CD4-positive, CD25-positive, alpha-beta regulatory T cell (primary cell): Measurements from ENCODE around the gene ST6GALNAC3. TPM values are rescaled to one million over a fixed set of nuclear protein-coding genes. Genes with fewer than 3 reads are reported as not detected.

Source experiments
- ATAC-seq, 2 donors: fragments of 150-1000 bp; cut with Tn5 transposase; one replicate each; pipeline ENCODE4 v1.10.0; 2021; ENCODE audit warnings: low read depth in 2 of 2, moderate number of reproducible peaks in 2 of 2, moderate library complexity in 1 of 2
- DNase-seq, 3 donors: peaks; one replicate each; pipeline versions ENCODE4 v3.0.0 to v3.0.0-alpha.2; 2012 to 2022; ENCODE audit warnings: mixed read lengths in 1 of 3
- H3K27ac ChIP-seq: one replicate; pipeline ENCODE4 v1.7.0; 2013; ENCODE audit warnings: mild to moderate bottlenecking, low read length; ENCODE audit not compliant: insufficient read depth, poor library complexity, severe bottlenecking
- H3K27me3 ChIP-seq: one replicate; pipeline ENCODE4 v1.7.0; 2013; ENCODE audit warnings: low read length; ENCODE audit not compliant: control insufficient read depth, insufficient read depth
- H3K36me3 ChIP-seq: one replicate; pipeline ENCODE4 v1.7.0; 2013; ENCODE audit warnings: mild to moderate bottlenecking, low read length, moderate library complexity; ENCODE audit not compliant: control insufficient read depth, insufficient read depth
- H3K4me1 ChIP-seq: 2 replicates; pipeline ENCODE4 v1.7.0; 2013; ENCODE audit warnings: mild to moderate bottlenecking, low read length; ENCODE audit not compliant: insufficient read depth, control insufficient read depth, poor library complexity, severe bottlenecking
- H3K4me3 ChIP-seq: one replicate; pipeline ENCODE4 v1.7.0; 2013; ENCODE audit warnings: low read depth, mild to moderate bottlenecking, low read length, moderate library complexity
- H3K9me3 ChIP-seq, 2 experiments: 1 replicate in 1 of 2; 2 replicates in 1 of 2; pipeline ENCODE4 v1.7.0; 2013; ENCODE audit warnings: low read length in 2 of 2, mild to moderate bottlenecking in 1 of 2, moderate library complexity in 1 of 2; ENCODE audit not compliant: control insufficient read depth in 2 of 2
- H3K27ac Mint-ChIP-seq, 3 donors: one replicate each; pipeline ENCODE4 v1.8.0; 2020 to 2022; ENCODE audit warnings: mild to moderate bottlenecking in 3 of 3, mixed read lengths in 3 of 3, moderate library complexity in 2 of 3
- H3K27me3 Mint-ChIP-seq: one replicate; pipeline ENCODE4 v1.8.0; 2022; ENCODE audit warnings: mild to moderate bottlenecking, mixed read lengths
- H3K36me3 Mint-ChIP-seq: one replicate; pipeline ENCODE4 v1.8.0; 2020; ENCODE audit warnings: mixed read lengths
- H3K4me1 Mint-ChIP-seq, 4 donors: one replicate each; pipeline ENCODE4 v1.8.0; 2020 to 2022; ENCODE audit warnings: mixed read lengths in 4 of 4, mild to moderate bottlenecking in 1 of 4
- H3K4me3 Mint-ChIP-seq, 4 donors: one replicate each; pipeline ENCODE4 v1.8.0; 2020 to 2022; ENCODE audit warnings: mild to moderate bottlenecking in 4 of 4, mixed read lengths in 4 of 4, moderate library complexity in 3 of 4
- H3K9me3 Mint-ChIP-seq, 7 donors: one replicate each; pipeline ENCODE4 v1.8.0; 2020 to 2022; ENCODE audit warnings: mixed read lengths in 7 of 7, mild to moderate bottlenecking in 3 of 7, moderate library complexity in 2 of 7
- polyA plus RNA-seq, 4 donors: library from polyadenylated mRNA; unstranded; fragments of 300-500 nt; fragmentation: Illumina TruSeq; gene quantifications; one replicate each; pipeline ENCODE4 v1.2.3, GENCODE V29; 2021
- total RNA-seq: library from RNA; stranded (reverse); gene quantifications from one replicate; pipeline ENCODE4 v1.2.3, GENCODE V29; 2022

The ST6GALNAC3 gene
- total and polyA plus RNA-seq, 5 donors from 2014 or later: 0.03 to 3.4 (median 0.95) TPM

DNA sequence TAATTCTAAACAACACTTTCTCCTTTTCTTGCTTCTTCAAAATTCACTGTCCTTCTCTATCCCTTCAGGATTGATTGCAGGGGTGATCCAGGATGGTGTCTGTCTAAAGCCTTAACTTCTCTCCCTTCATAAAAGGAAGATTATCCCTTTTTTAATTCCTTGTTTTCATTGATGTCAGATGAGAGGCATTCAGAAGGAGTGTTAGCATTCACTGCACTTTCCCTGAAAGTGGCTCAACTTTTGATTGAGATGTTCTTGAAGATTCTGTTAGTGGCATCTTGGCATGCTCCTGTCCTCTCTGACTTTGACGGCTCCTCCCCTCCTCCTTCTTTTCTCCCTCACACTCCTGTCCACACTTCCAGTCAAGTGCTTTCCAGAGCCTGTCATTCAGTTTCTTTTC is 71.6 kb downstream of the ST6GALNAC3 start:
- ATAC-seq (no peak), DNase-seq (no peak)
- Histone ChIP-seq H3K36me3 (no peaks in the 10 kb centered on the region), H3K27me3 (no peaks in the 10 kb centered on the region), H3K27ac (no peak overlapping the region), H3K4me3 (no peak overlapping the region), H3K9me3 (no peaks in the 10 kb centered on the region), H3K4me1 (no peaks in the 10 kb centered on the region)
- H3K4me3 Mint-ChIP-seq: no peak overlapping the region
- H3K4me1 Mint-ChIP-seq: no peaks in the 10 kb centered on the region
- H3K9me3 Mint-ChIP-seq: no peaks in the 10 kb centered on the region
- H3K27me3 Mint-ChIP-seq: peaks cover 13% of the 10 kb centered on the region
- no peak overlapping the region for H3K27ac Mint-ChIP-seq
- peaks cover 4% of the 10 kb centered on the region for H3K36me3 Mint-ChIP-seq

- Histone ChIP-seq H3K27me3 (no peaks in the 10 kb centered on the region), H3K9me3 (no peaks in the 10 kb centered on the region), H3K27ac (no peak overlapping the region), H3K4me3 (no peak overlapping the region), H3K36me3 (no peaks in the 10 kb centered on the region), H3K4me1 (no peaks in the 10 kb centered on the region)
- DNase-seq (no peak), ATAC-seq (no peak)
- no peak overlapping the region for H3K27ac Mint-ChIP-seq
- no peak overlapping the region for H3K4me3 Mint-ChIP-seq
- H3K36me3 Mint-ChIP-seq: peaks cover 4% of the 10 kb centered on the region
- no peaks in the 10 kb centered on the region for H3K4me1 Mint-ChIP-seq
- H3K27me3 Mint-ChIP-seq: peaks cover 13% of the 10 kb centered on the region
- H3K9me3 Mint-ChIP-seq: no peaks in the 10 kb centered on the region
Observed at GRCh38 chr1:76147917-76148316, 73.4 kb downstream of the ST6GALNAC3 start.

DNA sequence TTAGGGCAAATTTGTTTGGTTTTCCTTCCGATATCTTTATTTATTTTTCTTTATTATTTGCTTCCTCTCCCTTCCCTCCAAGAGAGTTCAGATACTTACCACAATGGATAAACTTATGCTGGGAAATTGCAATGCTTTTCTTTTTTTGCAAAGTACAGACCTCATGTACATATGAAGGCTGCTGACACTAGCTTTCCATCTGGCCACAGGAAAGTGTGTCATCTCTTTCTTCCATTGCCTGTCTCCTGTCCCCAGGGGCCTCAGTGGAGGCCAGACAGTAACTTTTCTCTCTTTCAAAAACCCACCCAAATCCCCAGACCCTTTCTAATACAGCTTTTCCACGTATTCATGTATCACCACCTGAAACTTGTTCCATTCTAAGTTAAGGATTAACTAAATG is 73.9 kb downstream of the ST6GALNAC3 start:
- Histone ChIP-seq H3K9me3 (no peaks in the 10 kb centered on the region), H3K4me3 (no peak overlapping the region), H3K27ac (no peak overlapping the region), H3K36me3 (no peaks in the 10 kb centered on the region), H3K27me3 (no peaks in the 10 kb centered on the region), H3K4me1 (no peaks in the 10 kb centered on the region)
- Mint-ChIP-seq H3K36me3 (peaks cover 4% of the 10 kb centered on the region), H3K27ac (no peak overlapping the region), H3K27me3 (peaks cover 13% of the 10 kb centered on the region), H3K4me1 (no peaks in the 10 kb centered on the region), H3K4me3 (no peak overlapping the region), H3K9me3 (no peaks in the 10 kb centered on the region)
- DNase-seq (no peak), ATAC-seq (no peak)

DNA sequence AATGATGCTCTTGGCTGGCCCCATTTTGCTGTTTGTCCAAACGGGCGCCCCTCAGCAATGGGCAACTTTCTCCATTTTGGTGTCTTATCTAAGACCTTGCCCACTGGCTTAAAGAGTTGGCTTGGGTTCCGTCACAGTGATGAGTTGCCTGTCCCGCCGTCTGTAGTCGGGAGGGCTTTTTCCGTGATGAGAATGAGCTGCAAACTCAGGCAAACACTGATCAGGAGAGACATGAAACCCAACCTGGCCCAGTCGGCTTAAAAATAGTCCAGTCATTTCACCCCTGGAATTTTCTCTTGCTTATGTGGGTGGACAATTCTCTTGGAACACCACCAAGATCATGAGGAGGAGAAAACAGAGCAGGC is 79.3 kb downstream of the ST6GALNAC3 start:
- ATAC-seq (no peak), DNase-seq (no peak)
- Mint-ChIP-seq H3K4me1 (peaks cover 3 to 13% (median 6%) of the 10 kb centered on the region in 4 donors), H3K36me3 (no peaks in the 10 kb centered on the region), H3K4me3 (peak overlapping the region in 2 of 4 donors; percentile 46 to 90), H3K27ac (peak overlapping the region; percentile 5 to 93 (median 75)), H3K9me3 (no peaks in the 10 kb centered on the region), H3K27me3 (no peaks in the 10 kb centered on the region)
- Histone ChIP-seq H3K9me3 (no peaks in the 10 kb centered on the region), H3K36me3 (no peaks in the 10 kb centered on the region), H3K27ac (no peak overlapping the region), H3K4me1 (peaks cover 8% of the 10 kb centered on the region), H3K4me3 (peak overlapping the region; percentile 92), H3K27me3 (no peaks in the 10 kb centered on the region)

- peak; percentile 83 to 87 for ATAC-seq
- Mint-ChIP-seq H3K27ac (peak overlapping the region; percentile 50 to 93 (median 75)), H3K4me3 (peak overlapping the region; percentile 46 to 92 (median 91)), H3K36me3 (no peaks in the 10 kb centered on the region), H3K9me3 (no peaks in the 10 kb centered on the region), H3K27me3 (no peaks in the 10 kb centered on the region), H3K4me1 (peaks cover 3 to 13% (median 6%) of the 10 kb centered on the region in 4 donors)
- Histone ChIP-seq H3K27ac (peak overlapping the region; percentile 39), H3K36me3 (no peaks in the 10 kb centered on the region), H3K4me3 (peak overlapping the region; percentile 92), H3K27me3 (no peaks in the 10 kb centered on the region), H3K4me1 (peaks cover 8% of the 10 kb centered on the region), H3K9me3 (no peaks in the 10 kb centered on the region)
- peak; percentile 56 to 83 (median 78) for DNase-seq
Observed at GRCh38 chr1:76154206-76154956, 79.8 kb downstream of the ST6GALNAC3 start.

DNA sequence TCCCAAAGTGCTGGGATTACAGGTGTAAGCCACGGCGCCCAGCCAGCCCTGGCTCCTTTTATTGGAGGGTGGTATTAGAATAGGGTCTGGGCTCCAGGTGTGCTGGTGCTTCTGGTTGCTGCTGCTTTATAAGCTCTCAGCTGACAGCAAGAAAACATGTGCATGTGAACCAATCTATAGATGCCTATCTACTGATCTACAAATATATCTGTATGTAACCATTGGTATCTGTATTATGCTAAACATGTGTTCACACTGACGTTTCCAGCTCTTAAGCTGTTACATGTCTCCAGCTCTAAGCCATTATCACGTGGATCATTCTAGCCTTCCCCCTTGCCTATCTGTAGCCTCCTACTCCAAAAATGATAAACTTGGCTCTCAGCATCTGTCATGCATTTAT is 82.4 kb downstream of the ST6GALNAC3 start:
- ATAC-seq (no peak), DNase-seq (no peak)
- H3K4me1 ChIP-seq: peaks cover 8% of the 10 kb centered on the region
- H3K27ac Mint-ChIP-seq: no peak overlapping the region
- no peak overlapping the region for H3K27ac ChIP-seq
- H3K27me3 Mint-ChIP-seq: no peaks in the 10 kb centered on the region
- H3K4me3 Mint-ChIP-seq: no peak overlapping the region
- H3K36me3 Mint-ChIP-seq: no peaks in the 10 kb centered on the region
- no peaks in the 10 kb centered on the region for H3K9me3 Mint-ChIP-seq
- H3K4me3 ChIP-seq: no peak overlapping the region
- H3K36me3 ChIP-seq: no peaks in the 10 kb centered on the region
- peaks cover 3 to 13% (median 6%) of the 10 kb centered on the region in 4 donors for H3K4me1 Mint-ChIP-seq
- no peaks in the 10 kb centered on the region for H3K9me3 ChIP-seq
- H3K27me3 ChIP-seq: no peaks in the 10 kb centered on the region

- no peaks in the 10 kb centered on the region for H3K27me3 ChIP-seq
- H3K27ac Mint-ChIP-seq: peak overlapping the region in 1 of 3 donors; percentile 41
- ATAC-seq (no peak), DNase-seq (no peak)
- H3K4me1 ChIP-seq: peaks cover 8% of the 10 kb centered on the region
- H3K9me3 ChIP-seq: no peaks in the 10 kb centered on the region
- no peak overlapping the region for H3K4me3 Mint-ChIP-seq
- H3K36me3 ChIP-seq: no peaks in the 10 kb centered on the region
- H3K4me3 ChIP-seq: no peak overlapping the region
- H3K27me3 Mint-ChIP-seq: no peaks in the 10 kb centered on the region
- H3K27ac ChIP-seq: no peak overlapping the region
- H3K4me1 Mint-ChIP-seq: peaks cover 3 to 13% (median 6%) of the 10 kb centered on the region in 4 donors
- no peaks in the 10 kb centered on the region for H3K9me3 Mint-ChIP-seq
- no peaks in the 10 kb centered on the region for H3K36me3 Mint-ChIP-seq
Observed at GRCh38 chr1:76158126-76158525, 83.6 kb downstream of the ST6GALNAC3 start.

GRCh38 chr1:76160225-76160624 is 85.7 kb downstream of the ST6GALNAC3 start:
- Mint-ChIP-seq H3K4me1 (peaks cover 0 to 3% (median 1%) of the 10 kb centered on the region in 4 donors), H3K4me3 (no peak overlapping the region), H3K27ac (no peak overlapping the region), H3K27me3 (no peaks in the 10 kb centered on the region), H3K9me3 (no peaks in the 10 kb centered on the region), H3K36me3 (no peaks in the 10 kb centered on the region)
- DNase-seq: no peak
- no peaks in the 10 kb centered on the region for H3K36me3 ChIP-seq
- no peaks in the 10 kb centered on the region for H3K9me3 ChIP-seq
- no peak for ATAC-seq
- H3K4me1 ChIP-seq: no peaks in the 10 kb centered on the region
- H3K27ac ChIP-seq: no peak overlapping the region
- H3K27me3 ChIP-seq: no peaks in the 10 kb centered on the region
- H3K4me3 ChIP-seq: no peak overlapping the region
